Cardiac fibroblast (primary cell): ENCODE measurements around the gene CRLF3.
"Not testable (repeated sequence)": the region's sequence is repeated elsewhere in the genome, so short reads cannot be mapped to it uniquely, and the experiment has no call there.

ENCODE experiments used
- DNase-seq, 2 donors: peaks; one replicate each; pipeline versions ENCODE4 v3.0.0 to v3.0.0-alpha.2; 2010; ENCODE audit warnings: low read depth in 2 of 2
- H3K4me3 ChIP-seq, 2 donors: replicated peaks in 1 of 2; 1 replicate in 1 of 2; 2 replicates in 1 of 2; pipeline ENCODE4 v1.5.1; 2011; ENCODE audit warnings: low read depth in 2 of 2, low read length in 2 of 2, mild to moderate bottlenecking in 2 of 2, moderate library complexity in 1 of 2
- TF ChIP-seq, protein P1 (sequence below): IDR thresholded peaks from one replicate; pipeline ENCODE4 v1.5.1; 2011; ENCODE audit warnings: low read depth, mild to moderate bottlenecking, low read length, inconsistent platforms

The CRLF3 gene

DNA sequence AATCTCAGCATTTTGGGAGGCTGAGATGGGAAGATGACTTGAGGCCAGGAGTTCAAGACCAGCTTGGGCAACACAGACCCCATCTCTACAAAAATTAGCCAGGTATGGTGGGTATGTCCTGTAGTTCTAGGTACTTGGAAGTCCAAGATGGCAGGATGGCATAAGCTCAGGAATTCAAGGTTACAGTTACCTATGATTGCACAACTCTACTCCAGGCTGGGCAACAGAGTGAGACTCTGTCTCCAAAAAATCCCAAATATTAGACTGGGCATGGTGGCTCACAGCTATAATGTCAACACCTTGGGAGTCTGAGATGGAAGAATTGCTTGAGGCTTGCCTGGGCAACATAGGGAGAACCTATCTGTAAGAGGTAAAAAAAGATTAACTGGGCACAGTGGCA lies 63.4 kb downstream of the CRLF3 start:
- H3K4me3 ChIP-seq = no peak overlapping the region
- DNase-seq = no peak
- TF ChIP-seq, protein P1, sequence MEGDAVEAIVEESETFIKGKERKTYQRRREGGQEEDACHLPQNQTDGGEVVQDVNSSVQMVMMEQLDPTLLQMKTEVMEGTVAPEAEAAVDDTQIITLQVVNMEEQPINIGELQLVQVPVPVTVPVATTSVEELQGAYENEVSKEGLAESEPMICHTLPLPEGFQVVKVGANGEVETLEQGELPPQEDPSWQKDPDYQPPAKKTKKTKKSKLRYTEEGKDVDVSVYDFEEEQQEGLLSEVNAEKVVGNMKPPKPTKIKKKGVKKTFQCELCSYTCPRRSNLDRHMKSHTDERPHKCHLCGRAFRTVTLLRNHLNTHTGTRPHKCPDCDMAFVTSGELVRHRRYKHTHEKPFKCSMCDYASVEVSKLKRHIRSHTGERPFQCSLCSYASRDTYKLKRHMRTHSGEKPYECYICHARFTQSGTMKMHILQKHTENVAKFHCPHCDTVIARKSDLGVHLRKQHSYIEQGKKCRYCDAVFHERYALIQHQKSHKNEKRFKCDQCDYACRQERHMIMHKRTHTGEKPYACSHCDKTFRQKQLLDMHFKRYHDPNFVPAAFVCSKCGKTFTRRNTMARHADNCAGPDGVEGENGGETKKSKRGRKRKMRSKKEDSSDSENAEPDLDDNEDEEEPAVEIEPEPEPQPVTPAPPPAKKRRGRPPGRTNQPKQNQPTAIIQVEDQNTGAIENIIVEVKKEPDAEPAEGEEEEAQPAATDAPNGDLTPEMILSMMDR = no peak

GRCh38 chr17:30753291-30753690 lies 71.2 kb downstream of the CRLF3 start:
- H3K4me3 ChIP-seq, DNase-seq: not testable (repeated sequence)

- DNase-seq = not testable (repeated sequence)
Measured at GRCh38 chr17:30750982-30751381, 73.5 kb downstream of the CRLF3 start.

GRCh38 chr17:30747621-30748020 lies 76.9 kb downstream of the CRLF3 start:
- H3K4me3 ChIP-seq, DNase-seq: not testable (repeated sequence)

More at GRCh38 chr17:30750982-30751381, 73.5 kb downstream of the CRLF3 start:
- H3K4me3 ChIP-seq = not testable (repeated sequence)

- not testable (repeated sequence) for DNase-seq, H3K4me3 ChIP-seq
Measured at GRCh38 chr17:30742669-30743068, 81.8 kb downstream of the CRLF3 start.

- not testable (repeated sequence) for DNase-seq, H3K4me3 ChIP-seq
Measured at GRCh38 chr17:30736371-30736770, 88.1 kb downstream of the CRLF3 start.

DNA sequence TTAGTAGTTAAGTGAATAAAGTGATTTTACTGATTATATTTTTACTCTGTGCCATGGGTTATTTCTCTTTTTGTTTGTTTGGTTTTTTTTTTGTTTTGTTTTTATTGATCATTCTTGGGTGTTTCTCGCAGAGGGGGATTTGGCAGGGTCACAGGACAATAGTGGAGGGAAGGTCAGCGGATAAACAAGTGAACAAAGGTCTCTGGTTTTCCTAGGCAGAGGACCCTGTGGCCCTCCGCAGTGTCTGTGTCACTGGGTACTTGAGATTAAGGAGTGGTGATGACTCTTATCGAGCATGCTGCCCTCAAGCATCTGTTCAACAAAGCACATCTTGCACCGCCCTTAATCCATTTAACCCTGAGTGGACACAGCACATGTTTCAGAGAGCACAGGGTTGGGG lies 88.8 kb downstream of the CRLF3 start:
- not testable (repeated sequence) for DNase-seq, H3K4me3 ChIP-seq

DNA sequence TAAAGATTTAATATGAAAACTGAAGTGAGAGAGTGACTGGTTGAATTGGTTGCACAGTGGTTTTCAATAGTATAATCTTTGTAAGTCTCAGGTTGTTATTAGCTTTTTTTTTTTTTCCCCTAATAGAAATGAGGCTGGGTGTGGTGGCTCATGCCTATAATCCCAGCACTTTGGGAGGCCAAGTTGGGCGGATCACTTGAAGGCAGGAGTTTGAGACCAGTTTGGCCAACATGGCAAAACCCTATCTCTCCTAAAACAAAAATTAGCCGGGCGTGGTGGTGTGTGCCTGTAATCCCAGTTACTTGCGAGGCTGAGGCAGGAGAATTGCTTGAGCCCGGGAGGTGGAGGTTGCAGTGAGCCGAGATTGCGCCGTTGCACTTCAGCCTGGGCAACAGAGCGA lies 89.3 kb downstream of the CRLF3 start:
- DNase-seq, H3K4me3 ChIP-seq: not testable (repeated sequence)

DNA sequence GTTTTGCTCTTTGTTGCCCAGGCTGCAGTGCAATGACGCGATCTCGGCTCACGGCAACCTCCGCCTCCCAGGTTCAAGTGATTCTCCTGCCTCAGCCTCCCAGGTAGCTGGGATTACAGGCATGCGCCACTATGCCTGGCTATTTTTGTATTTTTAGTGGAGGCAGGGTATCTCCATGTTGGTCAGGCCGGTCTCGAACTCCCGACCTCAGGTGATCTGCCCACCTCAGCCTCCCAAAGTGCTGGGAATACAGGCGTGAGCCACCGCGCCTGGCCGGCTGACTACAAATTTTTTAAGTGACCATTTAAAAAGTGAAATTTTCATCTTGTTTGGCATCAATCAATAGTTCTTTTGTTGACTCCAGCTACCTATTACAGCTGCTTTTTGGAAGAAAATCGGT lies 90.3 kb downstream of the CRLF3 start:
- not testable (repeated sequence) for H3K4me3 ChIP-seq, DNase-seq
